Caco-2 (cell line): ENCODE measurements around the gene ABCD2. TPM values are rescaled to one million over a fixed set of nuclear protein-coding genes. Genes with fewer than 3 reads are reported as not detected.

Source experiments
- BruUV-seq: library from RNA; stranded (reverse); fragments of 400-500 nt; replicated peaks from 2 replicates; lab custom pipeline; 2021; lab: Mats Ljungman, UMichigan
- CTCF ChIA-PET: fragments of 300-600 bp; sonication (Branson Sonifier 250); formaldehyde crosslinking; loops from one replicate; lab custom pipeline; 2022; ENCODE audit warnings: antibody characterized with exemption; lab: Charles Lee
- POLR2A ChIA-PET: fragments of 300-600 bp; sonication (Branson Sonifier 250); formaldehyde crosslinking; loops from one replicate; lab custom pipeline; 2022; ENCODE audit warnings: antibody characterized with exemption; lab: Charles Lee
- DNase-seq, 2 experiments: peaks; one replicate each; pipeline versions ENCODE4 v3.0.0 to v3.0.0-alpha.2; 2020 to 2022
- H3K27me3 ChIP-seq: replicated peaks from 2 replicates; pipeline ENCODE4 v1.6.0; 2011; ENCODE audit warnings: low read length; ENCODE audit not compliant: control insufficient read depth, insufficient read depth
- H3K36me3 ChIP-seq: 2 replicates; pipeline ENCODE4 v1.5.1; 2011; ENCODE audit warnings: low read length; ENCODE audit not compliant: control insufficient read depth, insufficient read depth
- H3K4me1 ChIP-seq: fragments of 250-450 bp; sonication (Bioruptor Pico); 2 replicates; pipeline ENCODE4 v1.5.1; 2020; ENCODE audit warnings: mild to moderate bottlenecking
- H3K4me3 ChIP-seq: 2 replicates; pipeline ENCODE4 v1.5.1; 2011; ENCODE audit warnings: low read depth, mild to moderate bottlenecking, control low read depth, low read length
- H3K9me3 ChIP-seq: fragments of 250-450 bp; sonication (Bioruptor Pico); 2 replicates; pipeline ENCODE4 v1.5.1; 2020; ENCODE audit warnings: mild to moderate bottlenecking, moderate library complexity
- H3K27ac Mint-ChIP-seq: one replicate; pipeline ENCODE4 v1.8.0; 2022; ENCODE audit warnings: mixed read lengths; ENCODE audit not compliant: unreplicated experiment
- H3K27me3 Mint-ChIP-seq: one replicate; pipeline ENCODE4 v1.8.0; 2022; ENCODE audit warnings: mixed read lengths; ENCODE audit not compliant: insufficient read depth, unreplicated experiment
- H3K36me3 Mint-ChIP-seq: one replicate; pipeline ENCODE4 v1.8.0; 2022; ENCODE audit warnings: mild to moderate bottlenecking, mixed read lengths; ENCODE audit not compliant: insufficient read depth, unreplicated experiment
- H3K4me1 Mint-ChIP-seq: one replicate; pipeline ENCODE4 v1.8.0; 2022; ENCODE audit warnings: low read depth, mixed read lengths; ENCODE audit not compliant: unreplicated experiment
- H3K4me3 Mint-ChIP-seq: one replicate; pipeline ENCODE4 v1.8.0; 2022; ENCODE audit warnings: mild to moderate bottlenecking, moderate library complexity, mixed read lengths; ENCODE audit not compliant: unreplicated experiment
- H3K9me3 Mint-ChIP-seq: one replicate; pipeline ENCODE4 v1.8.0; 2022; ENCODE audit warnings: mixed read lengths; ENCODE audit not compliant: unreplicated experiment
- CTCF ChIP-seq, 2 experiments: fragments of 200-600 bp in 1 of 2; IDR thresholded peaks; 1 replicate in 1 of 2; 2 replicates in 1 of 2; pipeline versions ENCODE4 v1.5.1 to v1.8.0; 2011 to 2022; ENCODE audit warnings: antibody characterized with exemption in 1 of 2, control low read depth in 1 of 2, inconsistent platforms in 1 of 2, low read depth in 1 of 2, low read length in 1 of 2, mild to moderate bottlenecking in 1 of 2, moderate library complexity in 1 of 2; ENCODE audit not compliant: insufficient read depth in 1 of 2, severe bottlenecking in 1 of 2, unreplicated experiment in 1 of 2
- intact Hi-C: fragments of 100-400 bp; cut with micrococcal nuclease; formaldehyde crosslinking; loops from one replicate; pipeline ENCODE4 v1.10.0; 2022; ENCODE audit not compliant: unreplicated experiment
- total RNA-seq: library from RNA; stranded (reverse); gene quantifications from 2 replicates; pipeline ENCODE4 v1.2.3, GENCODE V29; 2022

Gene ABCD2
- total RNA-seq, 1 experiment from 2014 or later: not detected

DNA sequence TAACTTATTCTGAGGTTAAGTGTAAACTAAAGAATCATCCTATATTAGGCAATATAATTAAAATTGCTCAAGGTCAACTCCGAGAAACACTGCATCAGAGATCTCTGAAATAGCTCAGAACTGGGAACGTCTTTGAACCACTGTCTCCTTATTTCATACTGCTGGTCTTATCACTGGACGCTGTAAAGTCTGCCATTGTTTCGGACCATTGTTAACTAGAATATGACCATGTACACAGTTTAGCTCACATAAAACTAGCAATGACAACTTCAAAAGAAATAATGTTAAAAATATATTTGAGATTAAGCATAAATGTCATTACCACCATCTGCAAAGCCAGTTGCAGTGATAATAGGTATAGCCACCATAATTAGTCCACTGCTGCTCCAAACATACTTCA is 2.9 kb downstream of the ABCD2 start:
- no peaks in the 10 kb centered on the region for H3K4me1 Mint-ChIP-seq
- ChIA-PET CTCF (no interaction called here), POLR2A (no interaction called here)
- no peak overlapping the region for H3K27ac Mint-ChIP-seq
- no peak overlapping the region for H3K4me3 ChIP-seq
- H3K36me3 ChIP-seq: no peaks in the 10 kb centered on the region
- H3K4me1 ChIP-seq: 0 out of 2 replicates have a peak, but pooled peaks cover 3% of the 10 kb centered on the region
- H3K4me3 Mint-ChIP-seq: no peak overlapping the region
- DNase-seq: no peak
- no TSS peak for BruUV-seq
- no peaks in the 10 kb centered on the region for H3K27me3 ChIP-seq
- H3K27me3 Mint-ChIP-seq: no peaks in the 10 kb centered on the region
- no peaks in the 10 kb centered on the region for H3K9me3 Mint-ChIP-seq
- H3K9me3 ChIP-seq: no peaks in the 10 kb centered on the region
- H3K36me3 Mint-ChIP-seq: no peaks in the 10 kb centered on the region
- intact Hi-C loops: loop anchor here (10.0 kb wide), 2 partner anchors 172 to 302 kb away; partner anchors contain the start of gene KIF21A
- no peak for TF ChIP-seq CTCF (IDR thresholded peaks at IDR 0.05; ENCODE audit: insufficient read depth in 1 of 2, low read depth in 1 of 2, low read length in 1 of 2, severe bottlenecking in 1 of 2, unreplicated experiment in 1 of 2)

GRCh38 chr12:39616251-39616650 is 3.4 kb downstream of the ABCD2 start:
- Mint-ChIP-seq H3K36me3 (no peaks in the 10 kb centered on the region), H3K4me3 (no peak overlapping the region), H3K4me1 (no peaks in the 10 kb centered on the region), H3K9me3 (no peaks in the 10 kb centered on the region), H3K27ac (no peak overlapping the region), H3K27me3 (no peaks in the 10 kb centered on the region)
- Histone ChIP-seq H3K27me3 (no peaks in the 10 kb centered on the region), H3K4me3 (no peak overlapping the region), H3K4me1 (0 out of 2 replicates have a peak, but pooled peaks cover 3% of the 10 kb centered on the region), H3K36me3 (no peaks in the 10 kb centered on the region), H3K9me3 (no peaks in the 10 kb centered on the region)
- CTCF ChIA-PET: no interaction called here
- intact Hi-C loops: loop anchor here (10.0 kb wide), 2 partner anchors 171 to 301 kb away; partner anchors contain the start of gene KIF21A
- no peak for TF ChIP-seq CTCF (IDR thresholded peaks at IDR 0.05; ENCODE audit: insufficient read depth in 1 of 2, low read depth in 1 of 2, low read length in 1 of 2, severe bottlenecking in 1 of 2, unreplicated experiment in 1 of 2)
- BruUV-seq: no TSS peak
- POLR2A ChIA-PET: no interaction called here
- no peak for DNase-seq

- peaks cover 2% of the 10 kb centered on the region for H3K27me3 Mint-ChIP-seq
- CTCF ChIA-PET: no interaction called here
- no peaks in the 10 kb centered on the region for H3K4me1 Mint-ChIP-seq
- H3K9me3 Mint-ChIP-seq: no peaks in the 10 kb centered on the region
- DNase-seq: no peak
- no peak overlapping the region for H3K27ac Mint-ChIP-seq
- H3K36me3 Mint-ChIP-seq: no peaks in the 10 kb centered on the region
- no TSS peak for BruUV-seq
- H3K36me3 ChIP-seq: no peaks in the 10 kb centered on the region
- H3K4me3 Mint-ChIP-seq: no peak overlapping the region
- no peak for TF ChIP-seq CTCF (IDR thresholded peaks at IDR 0.05; ENCODE audit: insufficient read depth in 1 of 2, low read depth in 1 of 2, low read length in 1 of 2, severe bottlenecking in 1 of 2, unreplicated experiment in 1 of 2)
- H3K4me1 ChIP-seq: no peaks in the 10 kb centered on the region
- no peaks in the 10 kb centered on the region for H3K27me3 ChIP-seq
- intact Hi-C loops: loop anchor here (10.0 kb wide), 2 partner anchors 169 to 299 kb away; partner anchors contain the start of gene KIF21A
- no peaks in the 10 kb centered on the region for H3K9me3 ChIP-seq
- no peak overlapping the region for H3K4me3 ChIP-seq
- POLR2A ChIA-PET: no interaction called here
Measured at GRCh38 chr12:39613525-39613924, 6.1 kb downstream of the ABCD2 start.
